ENCODE measurements around the gene EBF4. TPM values are rescaled to one million over a fixed set of nuclear protein-coding genes. Genes with fewer than 3 reads are reported as not detected.

Gene EBF4
- total and polyA plus RNA-seq, 10 of the 15 experiments (the other 5 are each of a cell fraction or from before 2014, with no cell fraction given) = 0.13 TPM; not detected in 9

- no peak for TF ChIP-seq POLR2AphosphoS2 (IDR thresholded peaks at IDR 0.05; ENCODE audit: low read depth, low read length)
- no peak for TF ChIP-seq PRDM15 (CRISPR knock-in tag; IDR thresholded peaks at IDR 0.05)
- no peak for TF ChIP-seq ZSCAN29 (IDR thresholded peaks at IDR 0.05)
- TF ChIP-seq MTA3 (IDR thresholded peaks at IDR 0.05; ENCODE audit: borderline replicate concordance, low read length) = no peak
These were observed 42.3 kb downstream of the EBF4 start (continued) for GRCh38 chr20:2734899-2735298.

- no peaks in the 10 kb centered on the region; the same call in 1 of the 3 replicates for H3K9me3 ChIP-seq (replicated peaks; ENCODE audit: control insufficient read depth, insufficient read depth, low read length)
- CTCF ChIA-PET = no interaction called here
- intact Hi-C loops (cut with micrococcal nuclease; ENCODE audit: unreplicated experiment) = no loop called here
- in situ Hi-C loops (cut with MboI) = no loop called here
- no peaks in the 10 kb centered on the region for H3K27me3 ChIP-seq (replicated peaks in 1 of 2; ENCODE audit: control insufficient read depth in 2 of 2, insufficient read depth in 2 of 2, low read length in 1 of 2)
- WGBS (ENCODE audit: insufficient coverage, insufficient replicate concordance, low lambda C conversion rate, missing lambda C conversion rate) = 45% methylated on average over 3 of the region's 3 CpGs
- RAD21 ChIA-PET (ENCODE audit: unreplicated experiment) = no interaction called here
- H3K9ac ChIP-seq (ENCODE audit: control insufficient read depth, insufficient read depth, low read length) = no peak overlapping the region
- no peaks in the 10 kb centered on the region for H4K20me1 ChIP-seq (ENCODE audit: control insufficient read depth, insufficient read depth)
- ATAC-seq (no peak), FAIRE-seq (no peak), DNase-seq (ENCODE audit: low read depth, low spot score) (no peak)
- no peaks in the 10 kb centered on the region for H3K79me2 ChIP-seq (ENCODE audit: control insufficient read depth, insufficient read depth, low read length)
- H3K4me3 ChIP-seq = no peak overlapping the region
- POLR2A ChIA-PET = no interaction called here
- TF ChIP-seq EZH2 (IDR thresholded peaks at IDR 0.05; ENCODE audit: borderline replicate concordance, control insufficient read depth, low read depth, low read length) (no peak), E2F8 (IDR thresholded peaks at IDR 0.05; ENCODE audit: low read depth, partially characterized antibody) (no peak), KDM1A (IDR thresholded peaks at IDR 0.05; ENCODE audit: borderline replicate concordance) (no peak)
- H3K4me1 ChIP-seq (ENCODE audit: control insufficient read depth, insufficient read depth, low read length) = no peaks in the 10 kb centered on the region
- no peaks in the 10 kb centered on the region for H3K36me3 ChIP-seq (ENCODE audit: control insufficient read depth in 2 of 2, insufficient read depth in 2 of 2, low read length in 1 of 2)
- no TSS peak for BruUV-seq (replicated peaks)
- SMC1A ChIA-PET (ENCODE audit: uncharacterized antibody, unreplicated experiment) = no interaction called here
- H3K4me2 ChIP-seq (ENCODE audit: control insufficient read depth, insufficient read depth) = no peak overlapping the region
- H2AFZ ChIP-seq (ENCODE audit: control insufficient read depth, low read depth, low read length) = no peak overlapping the region
- no peak overlapping the region for H3K27ac ChIP-seq (ENCODE audit: control insufficient read depth, insufficient read depth)
These were observed 43.9 kb downstream of the EBF4 start for GRCh38 chr20:2736441-2736840.

Measured in GM12878 (cell line).